HG03064 (cell line): ENCODE data around the gene ZNF865.

Experiments used
- ATAC-seq: cut with Tn5 transposase; IDR thresholded peaks from one replicate; pipeline ENCODE4 v1.9.1; 2021; ENCODE audit warnings: low read depth; ENCODE audit not compliant: unreplicated experiment

Gene ZNF865

DNA sequence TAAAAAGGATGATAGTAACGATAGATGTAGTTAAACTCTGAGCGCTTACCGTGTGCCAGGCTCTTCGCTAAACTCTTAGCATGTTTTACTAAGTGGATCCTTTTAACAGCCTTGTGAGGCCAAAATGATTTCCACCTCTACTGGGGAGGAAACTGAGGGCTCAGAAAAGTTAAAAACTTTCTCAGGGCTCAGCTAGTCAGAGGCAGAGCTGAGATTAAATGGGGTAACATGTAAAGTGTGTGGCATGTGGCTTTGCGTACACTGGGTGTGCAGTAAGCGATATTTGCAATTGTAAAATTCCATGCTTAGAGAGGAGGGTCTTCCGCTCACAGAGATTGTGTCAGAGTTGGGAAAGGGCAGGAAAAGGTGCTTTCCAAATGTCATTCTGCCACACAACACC lies 51.1 kb downstream of the ZNF865 start:
- ATAC-seq = no peak

DNA sequence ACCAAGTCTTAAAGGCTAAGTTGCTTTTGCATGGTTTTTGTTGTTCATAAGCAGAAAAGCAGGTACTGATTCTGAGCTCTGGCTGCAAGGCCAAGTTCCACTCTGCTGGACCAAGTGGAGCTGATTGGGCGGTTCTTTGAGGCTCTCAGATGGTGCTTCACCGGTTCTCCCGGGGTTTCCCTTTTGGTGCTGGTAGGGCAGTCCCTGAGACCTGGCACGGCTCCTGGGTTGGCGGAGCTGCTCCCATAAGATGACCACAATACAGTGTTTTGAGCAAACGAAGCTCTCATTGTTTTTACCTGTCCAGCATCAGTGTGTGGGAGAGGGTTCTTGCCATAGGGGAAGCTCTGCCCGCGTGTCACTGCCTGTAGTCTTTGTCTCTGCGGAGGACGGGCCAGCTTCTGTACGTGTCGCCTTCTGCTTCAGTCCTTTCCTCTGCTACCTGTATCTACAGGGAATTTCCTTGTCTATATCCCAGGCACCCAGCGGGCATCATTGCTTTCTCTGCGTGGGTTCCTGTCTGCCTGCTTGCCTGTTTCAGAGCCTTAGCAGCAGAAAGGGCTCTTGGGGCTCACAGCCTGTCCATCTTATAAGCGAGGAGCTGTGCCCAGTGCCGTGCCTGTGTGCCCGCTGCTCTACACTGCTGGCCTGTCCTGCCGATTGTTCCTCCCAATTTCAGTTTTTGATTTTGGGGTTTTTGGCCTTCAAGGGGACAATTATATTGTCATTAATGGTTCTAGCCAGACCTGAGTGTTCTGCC lies 51.7 kb downstream of the ZNF865 start:
- no peak for ATAC-seq

DNA sequence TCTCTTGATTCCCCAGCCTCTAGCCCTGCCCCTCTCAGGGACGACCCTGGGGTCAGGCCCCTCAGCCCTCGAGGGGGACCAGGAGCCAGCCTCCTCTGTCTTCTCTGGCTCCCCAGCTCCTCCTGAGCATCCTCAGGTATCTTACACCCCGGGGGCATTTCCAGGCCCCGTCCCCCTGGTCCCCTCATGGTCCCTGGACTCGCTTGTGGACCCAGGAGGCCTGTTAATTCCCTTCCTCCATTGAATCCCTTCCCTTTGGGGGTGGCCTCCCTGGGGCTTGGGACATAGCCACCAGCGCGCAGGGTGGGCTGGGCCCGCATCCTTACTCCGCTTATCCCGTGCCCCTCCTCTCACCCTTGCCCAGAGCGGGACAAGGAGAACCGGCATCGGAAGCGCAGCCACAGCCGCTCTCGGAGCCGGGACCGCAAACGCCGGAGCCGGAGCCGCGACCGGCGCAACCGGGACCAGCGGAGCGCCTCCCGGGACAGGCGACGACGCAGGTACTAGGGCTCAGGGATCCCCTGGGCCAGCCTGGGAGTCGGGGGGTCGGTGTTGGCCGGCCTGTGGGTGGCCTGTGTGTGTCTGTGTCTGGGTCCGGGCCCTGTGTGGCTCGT lies 53.5 kb downstream of the ZNF865 start:
- no peak for ATAC-seq

DNA sequence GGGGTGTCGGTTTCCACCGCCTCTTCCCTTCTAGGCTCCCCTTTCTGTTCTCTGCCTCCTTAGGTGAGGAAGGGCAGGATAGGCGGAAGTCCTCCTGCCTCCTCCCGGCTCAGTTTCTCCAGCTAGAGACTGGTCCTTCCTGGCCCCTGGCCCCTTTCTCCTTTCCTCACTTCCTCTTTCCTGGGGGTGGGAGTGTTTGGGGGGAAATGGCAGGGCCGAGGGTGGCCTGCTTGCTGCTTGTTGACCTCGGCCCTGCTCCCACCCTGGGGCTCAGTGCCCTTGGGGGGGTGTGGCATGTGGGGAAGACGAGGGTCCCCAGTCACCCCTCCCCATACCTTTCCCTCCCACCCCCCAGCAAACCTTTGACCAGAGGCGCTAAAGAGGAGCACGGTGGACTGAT lies 54.4 kb downstream of the ZNF865 start:
- ATAC-seq = no peak

DNA sequence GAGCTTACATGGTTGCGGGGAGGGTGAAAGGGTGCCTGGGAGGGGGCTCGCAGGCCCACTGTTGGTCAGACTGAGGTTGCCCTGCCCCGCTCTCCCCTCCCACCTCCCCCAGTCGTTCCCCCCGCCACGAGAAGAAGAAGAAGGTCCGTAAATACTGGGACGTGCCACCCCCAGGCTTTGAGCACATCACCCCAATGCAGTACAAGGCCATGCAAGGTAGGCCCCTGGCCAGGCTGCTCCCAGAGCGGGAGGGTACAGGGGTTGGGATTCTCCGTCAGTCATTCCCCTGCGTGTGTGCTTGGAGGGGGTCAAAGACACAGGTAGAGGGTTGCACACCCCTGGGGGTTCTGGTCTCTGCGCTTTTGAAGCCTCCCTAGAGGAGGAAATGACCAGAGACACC lies 55.0 kb downstream of the ZNF865 start:
- ATAC-seq = no peak

DNA sequence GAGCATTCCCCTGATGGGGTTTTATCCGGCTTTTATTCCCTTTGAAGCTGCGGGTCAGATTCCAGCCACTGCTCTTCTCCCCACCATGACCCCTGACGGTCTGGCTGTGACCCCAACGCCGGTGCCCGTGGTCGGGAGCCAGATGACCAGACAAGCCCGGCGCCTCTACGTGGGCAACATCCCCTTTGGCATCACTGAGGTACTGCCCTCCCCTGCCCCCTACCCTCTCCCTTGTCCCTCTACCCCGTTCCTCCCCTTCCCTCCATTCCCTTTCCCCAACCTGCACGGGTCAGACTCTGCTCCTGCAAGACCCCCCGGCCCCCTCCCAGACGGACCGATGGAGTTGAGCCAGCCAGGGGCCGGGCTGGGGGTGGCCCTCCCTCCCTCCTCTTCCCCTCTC lies 55.5 kb downstream of the ZNF865 start:
- no peak for ATAC-seq

DNA sequence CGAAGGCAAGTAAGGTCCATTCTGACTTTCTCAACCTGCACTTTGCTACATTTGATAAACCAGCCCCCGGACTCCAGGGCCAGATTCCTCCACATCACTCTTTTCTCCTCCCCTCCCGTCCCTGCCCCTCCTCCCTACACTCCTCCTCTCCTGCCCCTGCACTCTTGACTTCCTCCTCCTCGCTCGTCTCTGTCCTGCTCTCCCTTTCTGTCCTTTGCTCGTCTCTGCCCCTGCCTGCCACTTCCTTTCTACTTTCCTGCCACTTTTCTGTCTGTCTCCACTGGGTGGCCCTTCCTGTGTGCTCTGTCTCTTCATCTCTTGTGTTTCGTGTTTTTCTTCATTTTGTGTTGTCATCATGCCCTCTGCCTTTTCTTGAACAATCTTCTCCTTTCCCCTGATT lies 56.4 kb downstream of the ZNF865 start:
- ATAC-seq = no peak

DNA sequence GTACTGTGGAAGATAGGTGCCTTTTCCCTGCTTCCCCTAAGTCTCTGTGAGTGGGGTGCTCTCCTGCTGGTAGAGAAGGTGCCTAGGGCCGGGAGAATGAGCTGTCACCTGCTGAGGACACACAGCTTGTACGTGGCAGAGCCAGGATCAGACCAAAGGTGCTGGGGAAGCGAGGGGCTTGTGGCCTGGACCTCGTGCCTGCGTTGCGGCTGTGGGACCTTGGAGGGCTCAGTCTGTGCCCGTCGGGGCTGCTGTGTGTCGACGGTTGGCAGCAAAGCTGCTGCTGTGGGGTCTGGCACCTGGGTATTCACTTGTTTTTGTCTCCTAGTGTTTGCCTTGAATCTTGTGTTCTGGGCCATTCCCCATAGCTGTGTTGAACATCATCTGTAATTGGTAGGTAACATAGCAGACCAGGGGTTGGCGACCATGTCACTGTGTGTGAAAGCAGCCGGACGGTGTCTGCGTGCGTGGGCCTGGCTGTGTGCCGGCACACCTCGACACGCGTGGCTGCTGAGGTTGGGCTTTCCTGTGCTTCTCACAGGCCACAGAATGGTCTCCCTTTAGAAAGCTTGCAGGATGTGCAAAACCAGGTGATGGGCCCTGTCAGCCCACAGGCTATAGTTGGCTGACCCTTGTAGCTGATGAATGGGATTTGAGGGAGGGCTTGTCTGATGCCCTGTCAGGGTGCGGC lies 58.5 kb downstream of the ZNF865 start:
- no peak for ATAC-seq

DNA sequence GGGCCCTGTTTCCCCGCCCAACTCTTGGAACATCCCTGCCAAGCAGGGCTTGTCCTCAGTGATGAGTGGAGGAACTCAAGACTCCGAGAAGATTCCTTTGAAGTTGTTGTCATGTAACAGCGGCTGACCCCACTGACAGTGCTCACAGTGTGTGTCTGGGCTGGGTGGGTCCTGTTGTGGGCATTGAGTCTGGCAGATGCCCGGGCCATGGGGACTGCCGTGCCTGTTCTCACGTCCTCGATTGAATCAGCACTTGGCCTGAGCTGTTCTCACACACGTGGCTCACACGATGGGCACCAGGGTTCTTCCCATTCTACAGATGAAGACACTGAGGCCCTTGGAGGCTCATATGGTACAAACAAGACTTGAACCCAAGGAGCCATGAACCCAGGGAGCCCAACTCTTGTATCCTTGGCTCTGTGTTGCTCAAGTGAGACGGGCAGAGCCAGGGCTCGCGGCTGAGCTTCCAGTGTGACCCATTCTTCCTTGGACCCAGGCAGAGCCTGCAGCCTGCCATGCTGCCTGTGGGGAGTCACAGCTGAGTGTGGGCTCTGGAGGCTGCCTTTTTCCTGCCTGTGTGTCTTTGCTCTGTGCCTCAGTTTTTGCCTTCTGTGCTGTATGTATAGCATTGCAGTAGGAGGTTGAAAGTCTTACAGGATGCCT lies 61.0 kb downstream of the ZNF865 start:
- ATAC-seq = no peak
